NCI-H146 treated with DMSO at 0.1 percent for 48 hours (cell line): ENCODE measurements around the gene MBLAC1.
"Not testable (repeated sequence)": the region's sequence is repeated elsewhere in the genome, so short reads cannot be mapped to it uniquely, and the experiment has no call there.

Source experiments
- DNase-seq: peaks from one replicate; lab custom pipeline; 2025; ENCODE audit not compliant: unreplicated experiment; lab: John Stamatoyannopoulos, UW

The MBLAC1 gene

GRCh38 chr7:100122067-100122466, 4.7 kb upstream of the MBLAC1 start:
- DNase-seq: no peak

- DNase-seq: no peak
These were observed 4.2 kb upstream of the MBLAC1 start for GRCh38 chr7:100122568-100122967.

- no peak for DNase-seq
These were observed 2.2 kb upstream of the MBLAC1 start for GRCh38 chr7:100124301-100125230.

GRCh38 chr7:100126239-100126930, 382 bp upstream of the MBLAC1 start:
- DNase-seq: no peak

DNA sequence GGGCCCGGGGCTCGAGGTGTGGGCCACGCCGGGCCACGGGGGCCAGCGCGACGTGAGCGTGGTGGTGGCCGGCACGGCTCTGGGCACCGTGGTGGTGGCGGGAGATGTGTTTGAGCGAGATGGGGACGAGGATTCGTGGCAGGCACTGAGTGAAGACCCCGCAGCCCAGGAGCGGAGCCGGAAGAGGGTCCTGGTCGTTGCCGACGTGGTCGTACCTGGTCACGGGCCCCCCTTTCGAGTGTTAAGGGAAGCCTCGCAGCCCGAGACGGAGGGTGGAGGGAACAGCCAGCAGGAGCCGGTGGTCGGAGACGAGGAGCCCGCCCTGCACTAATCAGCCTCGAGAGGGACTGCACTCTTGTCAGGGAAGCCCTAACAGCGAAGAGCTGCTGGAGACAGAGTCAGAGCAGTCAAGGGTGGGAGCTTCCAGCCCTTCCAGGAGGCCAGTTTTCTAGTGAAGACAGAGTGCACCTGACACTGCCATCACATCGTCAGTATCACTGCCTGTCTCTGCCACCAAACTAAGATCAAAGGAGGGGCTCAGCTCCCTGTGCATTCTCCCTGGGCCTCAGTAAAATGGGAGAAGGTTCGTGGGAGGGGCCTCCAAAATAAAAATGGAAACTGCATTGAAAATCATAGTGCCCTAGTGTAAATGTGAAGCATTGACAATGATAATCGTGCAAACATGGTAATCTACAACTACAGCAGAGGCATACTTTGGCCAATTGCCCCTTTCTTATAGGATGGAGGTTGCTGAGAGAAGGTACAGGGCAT, 1.3 kb downstream of the MBLAC1 start:
- no peak for DNase-seq

- no peak for DNase-seq
These were observed 1.8 kb downstream of the MBLAC1 start for GRCh38 chr7:100128637-100128963.

DNA sequence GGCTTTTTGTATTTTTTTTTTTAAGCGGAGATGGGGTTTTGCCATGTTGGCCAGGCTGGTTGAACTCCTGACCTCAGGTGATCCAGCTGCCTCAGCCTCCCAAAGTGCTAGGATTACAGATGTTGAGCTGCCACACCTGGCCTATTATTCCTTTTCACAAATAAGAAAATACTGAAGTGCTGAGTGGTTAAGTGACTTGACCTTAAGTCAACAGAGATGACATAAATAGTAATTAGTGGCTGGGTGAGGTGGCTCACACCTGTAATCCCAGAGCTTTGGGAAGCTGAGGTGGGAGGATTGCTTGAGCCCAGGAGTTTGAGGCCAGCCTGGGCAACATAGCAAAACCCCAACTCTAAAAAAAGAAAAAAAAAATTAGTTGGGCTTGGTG, 3.4 kb downstream of the MBLAC1 start:
- peak; percentile 81 for DNase-seq

GRCh38 chr7:100130608-100131453, 4.1 kb downstream of the MBLAC1 start:
- peak; percentile 51 for DNase-seq

- DNase-seq: no peak
These were observed 5.4 kb downstream of the MBLAC1 start for GRCh38 chr7:100132126-100132525.

- peak; percentile 30 for DNase-seq
These were observed 6.0 kb downstream of the MBLAC1 start for GRCh38 chr7:100132697-100133151.

DNA sequence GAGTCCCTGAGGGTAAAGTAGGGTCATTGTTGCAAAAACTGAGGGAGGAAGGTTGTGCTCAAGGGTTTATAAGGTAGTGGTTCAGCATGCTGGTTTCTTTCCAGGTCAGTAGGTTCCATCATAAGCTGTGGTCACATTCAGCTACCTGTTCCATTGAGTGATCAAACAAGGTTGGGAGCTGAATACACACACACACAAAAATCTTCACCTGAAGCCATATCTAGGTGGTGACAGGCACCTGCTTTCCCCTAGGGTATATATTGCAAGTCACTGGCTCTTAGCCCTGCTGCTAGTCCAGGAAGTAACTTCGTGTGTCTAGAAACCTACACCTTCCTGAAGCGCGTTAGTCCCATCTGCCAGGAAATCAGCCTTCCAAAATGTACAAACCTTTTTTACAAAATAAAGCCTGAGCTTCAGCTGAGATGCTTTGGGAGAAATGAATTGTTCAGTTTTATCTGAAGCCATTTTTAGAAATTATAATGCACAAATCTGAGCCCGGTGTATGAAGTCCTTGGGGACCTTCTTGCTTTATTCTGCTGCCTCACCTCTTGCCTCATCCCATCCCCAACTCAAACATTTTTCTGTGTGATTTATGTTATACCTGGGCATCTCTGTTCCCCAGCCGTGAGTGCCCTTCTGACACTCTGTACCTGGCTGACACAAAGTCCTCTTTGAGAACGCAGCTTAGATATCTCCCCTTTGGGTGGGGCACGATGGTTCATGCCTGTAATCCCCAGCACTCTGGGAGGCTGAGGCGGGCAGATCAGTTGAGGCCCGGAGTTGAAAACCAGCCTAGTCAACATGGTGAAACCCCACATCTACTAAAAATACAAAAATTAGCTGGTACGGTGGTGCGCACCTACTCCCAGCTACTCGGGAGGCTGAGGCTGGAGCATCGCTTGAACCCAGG, 11.3 kb downstream of the MBLAC1 start:
- peak; percentile 27 for DNase-seq

GRCh38 chr7:100141555-100141949, 14.8 kb downstream of the MBLAC1 start:
- no peak for DNase-seq

- no peak for DNase-seq
These were observed 15.7 kb downstream of the MBLAC1 start for GRCh38 chr7:100142461-100142860.

GRCh38 chr7:100146350-100146749, 19.6 kb downstream of the MBLAC1 start:
- DNase-seq: not testable (repeated sequence)

DNA sequence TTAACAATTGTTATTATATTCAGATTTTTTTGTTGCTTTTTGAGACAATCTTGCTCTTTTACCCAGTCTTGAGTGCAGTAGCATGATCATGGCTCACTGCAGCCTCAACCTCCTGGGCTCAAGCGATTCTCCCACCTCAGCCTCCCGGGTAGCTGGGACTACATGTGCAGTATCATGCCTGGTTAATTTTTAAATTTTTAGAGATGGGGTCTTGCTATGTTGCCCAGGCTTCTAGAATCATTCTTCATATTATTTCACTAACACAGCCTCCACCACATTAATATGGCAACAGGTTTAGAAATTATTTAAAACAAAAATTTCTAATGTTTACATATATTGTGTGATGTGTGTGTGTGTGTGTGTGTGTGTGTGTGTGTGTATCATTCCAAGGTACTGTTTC, 20.5 kb downstream of the MBLAC1 start:
- no peak for DNase-seq

GRCh38 chr7:100148225-100148558, 21.4 kb downstream of the MBLAC1 start:
- DNase-seq: no peak

- peak; percentile 99 for DNase-seq
These were observed 22.0 kb downstream of the MBLAC1 start, which contains the start of gene LAMTOR4 for GRCh38 chr7:100148559-100149328. TSS of gene LAMTOR4 (plus strand) at chr7:100148918. CDS start at chr7:100148973, 55 bp downstream.

DNA sequence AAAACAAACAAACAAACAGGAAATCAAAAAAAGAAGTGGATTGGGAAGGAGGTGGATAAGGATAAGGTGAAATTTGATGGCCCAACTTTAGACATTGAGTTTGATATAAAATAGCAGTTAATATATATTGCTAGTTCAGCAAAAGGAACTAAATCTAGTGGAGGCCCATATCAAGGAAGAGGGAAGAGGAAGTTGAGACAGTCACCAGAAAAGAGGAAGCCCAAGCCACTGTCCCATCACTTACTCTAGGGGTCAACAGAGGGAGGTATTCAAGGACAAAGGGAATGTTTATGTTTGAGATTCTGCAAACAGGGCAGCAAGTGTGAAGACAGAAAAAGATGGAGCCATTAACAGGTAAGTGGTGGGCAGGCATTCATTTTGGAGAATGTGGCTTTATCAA, 25.6 kb downstream of the MBLAC1 start:
- DNase-seq: no peak
